ENCODE data around the gene AOC1. TPM values are rescaled to one million over a fixed set of nuclear protein-coding genes. Genes with fewer than 3 reads are reported as not detected.

The AOC1 gene, protein sequence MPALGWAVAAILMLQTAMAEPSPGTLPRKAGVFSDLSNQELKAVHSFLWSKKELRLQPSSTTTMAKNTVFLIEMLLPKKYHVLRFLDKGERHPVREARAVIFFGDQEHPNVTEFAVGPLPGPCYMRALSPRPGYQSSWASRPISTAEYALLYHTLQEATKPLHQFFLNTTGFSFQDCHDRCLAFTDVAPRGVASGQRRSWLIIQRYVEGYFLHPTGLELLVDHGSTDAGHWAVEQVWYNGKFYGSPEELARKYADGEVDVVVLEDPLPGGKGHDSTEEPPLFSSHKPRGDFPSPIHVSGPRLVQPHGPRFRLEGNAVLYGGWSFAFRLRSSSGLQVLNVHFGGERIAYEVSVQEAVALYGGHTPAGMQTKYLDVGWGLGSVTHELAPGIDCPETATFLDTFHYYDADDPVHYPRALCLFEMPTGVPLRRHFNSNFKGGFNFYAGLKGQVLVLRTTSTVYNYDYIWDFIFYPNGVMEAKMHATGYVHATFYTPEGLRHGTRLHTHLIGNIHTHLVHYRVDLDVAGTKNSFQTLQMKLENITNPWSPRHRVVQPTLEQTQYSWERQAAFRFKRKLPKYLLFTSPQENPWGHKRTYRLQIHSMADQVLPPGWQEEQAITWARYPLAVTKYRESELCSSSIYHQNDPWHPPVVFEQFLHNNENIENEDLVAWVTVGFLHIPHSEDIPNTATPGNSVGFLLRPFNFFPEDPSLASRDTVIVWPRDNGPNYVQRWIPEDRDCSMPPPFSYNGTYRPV
- total RNA-seq (under 1 TPM in 1 of 2 donors, not detected in 1; 0.08 TPM), polyA plus RNA-seq (under 1 TPM in 1 of 2 donors, not detected in 1; 0.01 TPM)

- TF ChIP-seq EGR1 (IDR thresholded peaks at IDR 0.05; ENCODE audit: low read depth in 2 of 2) (no peak), MAX (IDR thresholded peaks at IDR 0.05) (no peak)
- peaks cover 0 to 3% (median 0%) of the 10 kb centered on the region in 4 donors for H3K36me3 ChIP-seq (ENCODE audit: control insufficient read depth in 4 of 4, insufficient read depth in 3 of 4, low read depth in 1 of 4, low read length in 3 of 4)
- no peak within 1 kb of the TSS for H3K9ac ChIP-seq (ENCODE audit: low read depth in 1 of 2, low read length in 2 of 2)
- H3K27me3 ChIP-seq (ENCODE audit: control insufficient read depth in 4 of 4, insufficient read depth in 4 of 4, low read length in 3 of 4), result no peaks in the 10 kb centered on the region
- no peak within 1 kb of the TSS for H3K4me3 ChIP-seq (ENCODE audit: low read depth in 1 of 3, low read length in 3 of 3)
- 69% methylated on average over 8 of the region's 8 CpGs for WGBS
- no peak for DNase-seq (ENCODE audit: low spot score)
- no peaks in the 10 kb centered on the region for H3K4me1 ChIP-seq (ENCODE audit: control insufficient read depth in 4 of 4, insufficient read depth in 4 of 4, low read length in 3 of 4)
- no peaks in the 10 kb centered on the region for H3K9me3 ChIP-seq (ENCODE audit: control insufficient read depth in 4 of 4, low read length in 3 of 4)
- H3K27ac ChIP-seq (ENCODE audit: low read depth in 1 of 2, low read length in 2 of 2), result no peak within 1 kb of the TSS
These were observed at the start of gene AOC1 for GRCh38 chr7:150852371-150852905. TSS of gene AOC1 (plus strand) at chr7:150852517. CDS start at chr7:150856471, 3,954 bp downstream.

DNA sequence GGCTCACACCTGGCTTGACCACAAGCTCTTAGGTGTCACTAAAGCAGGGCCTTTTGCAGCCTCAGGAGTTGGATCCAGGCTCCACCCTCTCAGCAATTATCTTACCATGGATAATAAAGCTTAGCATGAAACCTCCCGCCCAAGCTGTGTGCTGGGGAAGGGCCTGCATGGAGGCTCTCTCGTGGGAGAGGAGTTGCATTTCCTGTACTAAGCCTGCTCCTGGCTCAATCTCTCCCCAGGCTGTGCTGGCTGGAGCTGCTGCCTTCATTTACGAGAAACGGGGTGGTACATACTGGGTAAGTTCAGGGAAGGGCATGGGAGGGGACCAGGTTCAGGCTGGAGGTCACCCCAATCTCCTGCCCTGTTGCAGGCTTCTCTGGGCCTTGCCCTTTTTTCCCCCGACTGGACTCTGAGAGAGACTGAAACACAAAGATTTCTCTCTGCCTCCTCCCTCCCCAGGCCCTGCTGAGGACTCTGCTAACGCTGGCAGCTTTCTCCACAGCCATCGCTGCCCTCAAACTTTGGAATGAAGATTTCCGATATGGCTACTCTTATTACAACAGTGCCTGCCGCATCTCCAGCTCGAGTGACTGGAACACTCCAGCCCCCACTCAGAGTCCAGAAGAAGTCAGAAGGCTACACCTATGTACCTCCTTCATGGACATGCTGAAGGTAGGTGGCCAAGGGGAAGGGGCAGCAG, 49.0 kb upstream of the AOC1 start:
- H3K9me3 ChIP-seq (ENCODE audit: control insufficient read depth in 4 of 4, low read length in 3 of 4), result peaks cover 0 to 3% (median 2%) of the 10 kb centered on the region in 4 donors
- 65% methylated on average over 10 of the region's 10 CpGs for WGBS
- H3K9ac ChIP-seq (ENCODE audit: low read depth in 1 of 2, low read length in 2 of 2), result peak overlapping the region in 1 of 2 donors; percentile 49
- peaks cover 5 to 31% (median 19%) of the 10 kb centered on the region in 4 donors for H3K4me1 ChIP-seq (ENCODE audit: control insufficient read depth in 4 of 4, insufficient read depth in 4 of 4, low read length in 3 of 4)
- H3K36me3 ChIP-seq (ENCODE audit: control insufficient read depth in 4 of 4, insufficient read depth in 3 of 4, low read depth in 1 of 4, low read length in 3 of 4), result peaks cover 0 to 31% (median 28%) of the 10 kb centered on the region in 4 donors
- no peak for DNase-seq (ENCODE audit: low spot score)
- peak overlapping the region in 2 of 3 donors; percentile 37 to 86 for H3K4me3 ChIP-seq (ENCODE audit: low read depth in 1 of 3, low read length in 3 of 3)
- peak; percentile 42 to 61 for TF ChIP-seq RXRA (IDR thresholded peaks at IDR 0.05)
- TF ChIP-seq SP1 (IDR thresholded peaks at IDR 0.05), result no peak
- TF ChIP-seq HNF4A (conservative IDR thresholded peaks at IDR 0.05), result peak in 1 of 2 donors; percentile 27
- TF ChIP-seq, protein P1, sequence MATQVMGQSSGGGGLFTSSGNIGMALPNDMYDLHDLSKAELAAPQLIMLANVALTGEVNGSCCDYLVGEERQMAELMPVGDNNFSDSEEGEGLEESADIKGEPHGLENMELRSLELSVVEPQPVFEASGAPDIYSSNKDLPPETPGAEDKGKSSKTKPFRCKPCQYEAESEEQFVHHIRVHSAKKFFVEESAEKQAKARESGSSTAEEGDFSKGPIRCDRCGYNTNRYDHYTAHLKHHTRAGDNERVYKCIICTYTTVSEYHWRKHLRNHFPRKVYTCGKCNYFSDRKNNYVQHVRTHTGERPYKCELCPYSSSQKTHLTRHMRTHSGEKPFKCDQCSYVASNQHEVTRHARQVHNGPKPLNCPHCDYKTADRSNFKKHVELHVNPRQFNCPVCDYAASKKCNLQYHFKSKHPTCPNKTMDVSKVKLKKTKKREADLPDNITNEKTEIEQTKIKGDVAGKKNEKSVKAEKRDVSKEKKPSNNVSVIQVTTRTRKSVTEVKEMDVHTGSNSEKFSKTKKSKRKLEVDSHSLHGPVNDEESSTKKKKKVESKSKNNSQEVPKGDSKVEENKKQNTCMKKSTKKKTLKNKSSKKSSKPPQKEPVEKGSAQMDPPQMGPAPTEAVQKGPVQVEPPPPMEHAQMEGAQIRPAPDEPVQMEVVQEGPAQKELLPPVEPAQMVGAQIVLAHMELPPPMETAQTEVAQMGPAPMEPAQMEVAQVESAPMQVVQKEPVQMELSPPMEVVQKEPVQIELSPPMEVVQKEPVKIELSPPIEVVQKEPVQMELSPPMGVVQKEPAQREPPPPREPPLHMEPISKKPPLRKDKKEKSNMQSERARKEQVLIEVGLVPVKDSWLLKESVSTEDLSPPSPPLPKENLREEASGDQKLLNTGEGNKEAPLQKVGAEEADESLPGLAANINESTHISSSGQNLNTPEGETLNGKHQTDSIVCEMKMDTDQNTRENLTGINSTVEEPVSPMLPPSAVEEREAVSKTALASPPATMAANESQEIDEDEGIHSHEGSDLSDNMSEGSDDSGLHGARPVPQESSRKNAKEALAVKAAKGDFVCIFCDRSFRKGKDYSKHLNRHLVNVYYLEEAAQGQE (IDR thresholded peaks at IDR 0.05), result no peak
- H3K27ac ChIP-seq (ENCODE audit: low read depth in 1 of 2, low read length in 2 of 2), result peak overlapping the region; percentile 37 to 47
- H3K27me3 ChIP-seq (ENCODE audit: control insufficient read depth in 4 of 4, insufficient read depth in 4 of 4, low read length in 3 of 4), result no peaks in the 10 kb centered on the region

DNA sequence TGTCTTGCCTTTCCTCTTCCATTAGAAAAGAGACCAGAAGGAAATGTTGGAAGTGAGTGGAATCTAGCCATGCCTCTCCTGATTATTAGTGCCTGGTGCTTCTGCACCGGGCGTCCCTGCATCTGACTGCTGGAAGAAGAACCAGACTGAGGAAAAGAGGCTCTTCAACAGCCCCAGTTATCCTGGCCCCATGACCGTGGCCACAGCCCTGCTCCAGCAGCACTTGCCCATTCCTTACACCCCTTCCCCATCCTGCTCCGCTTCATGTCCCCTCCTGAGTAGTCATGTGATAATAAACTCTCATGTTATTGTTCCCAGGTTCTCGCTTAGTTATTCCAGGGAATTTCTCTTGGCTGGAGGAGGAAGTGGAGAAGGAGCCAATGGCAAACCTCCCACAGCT, 47.5 kb upstream of the AOC1 start:
- Histone ChIP-seq H3K27ac (ENCODE audit: low read depth in 1 of 2, low read length in 2 of 2) (no peak overlapping the region), H3K36me3 (ENCODE audit: control insufficient read depth in 4 of 4, insufficient read depth in 3 of 4, low read depth in 1 of 4, low read length in 3 of 4) (peaks cover 0 to 31% (median 28%) of the 10 kb centered on the region in 4 donors), H3K4me3 (ENCODE audit: low read depth in 1 of 3, low read length in 3 of 3) (no peak overlapping the region), H3K4me1 (ENCODE audit: control insufficient read depth in 4 of 4, insufficient read depth in 4 of 4, low read length in 3 of 4) (peaks cover 5 to 31% (median 19%) of the 10 kb centered on the region in 4 donors), H3K27me3 (ENCODE audit: control insufficient read depth in 4 of 4, insufficient read depth in 4 of 4, low read length in 3 of 4) (no peaks in the 10 kb centered on the region), H3K9ac (ENCODE audit: low read depth in 1 of 2, low read length in 2 of 2) (no peak overlapping the region), H3K9me3 (ENCODE audit: control insufficient read depth in 4 of 4, low read length in 3 of 4) (peaks cover 0 to 3% (median 2%) of the 10 kb centered on the region in 4 donors)
- DNase-seq (ENCODE audit: low spot score), result peak; percentile 22
- TF ChIP-seq YY1 (IDR thresholded peaks at IDR 0.05) (no peak), TAF1 (conservative IDR thresholded peaks at IDR 0.05) (no peak)
- 96% methylated on average over 5 of the region's 5 CpGs for WGBS

Measured in liver (tissue), 9 donors.